Panc1 (cell line): ENCODE results near the gene CAGE1. TPM values are rescaled to one million over a fixed set of nuclear protein-coding genes. Genes with fewer than 3 reads are reported as not detected.

Source experiments
- ATAC-seq: fragments of 200-7000 bp; cut with Tn5 transposase; 2 replicates; pipeline ENCODE4 v1.9.1; 2020; ENCODE audit warnings: mild to moderate bottlenecking, moderate library complexity
- BruUV-seq: library from RNA; stranded (reverse); fragments of 400-500 nt; replicated peaks from 2 replicates; lab custom pipeline; 2021; lab: Mats Ljungman, UMichigan
- CTCF ChIA-PET: fragments of 300-600 bp; sonication (Branson Sonifier 250); formaldehyde crosslinking; loops from one replicate; lab custom pipeline; 2022; ENCODE audit warnings: antibody characterized with exemption; lab: Charles Lee
- POLR2A ChIA-PET: fragments of 300-600 bp; sonication (Branson Sonifier 250); formaldehyde crosslinking; loops from one replicate; lab custom pipeline; 2022; ENCODE audit warnings: antibody characterized with exemption; lab: Charles Lee
- DNase-seq: peaks from one replicate; pipeline ENCODE4 v3.0.0-alpha.2; 2010; ENCODE audit warnings: low read depth, low spot score
- H3K27ac ChIP-seq: 2 replicates; pipeline ENCODE4 v1.5.1; 2011; ENCODE audit warnings: mild to moderate bottlenecking, low read length, inconsistent platforms
- H3K27me3 ChIP-seq: fragments of 200-500 bp; sonication (Bioruptor generic); 2 replicates; pipeline ENCODE4 v1.6.0; 2014; ENCODE audit warnings: low read length, inconsistent platforms; ENCODE audit not compliant: control insufficient read depth, insufficient read depth
- H3K36me3 ChIP-seq: fragments of 200-500 bp; sonication (Bioruptor generic); 2 replicates; pipeline ENCODE4 v1.5.1; 2014; ENCODE audit warnings: inconsistent platforms, mild to moderate bottlenecking, low read length, moderate library complexity; ENCODE audit not compliant: control insufficient read depth, insufficient read depth
- H3K4me1 ChIP-seq: 2 replicates; pipeline ENCODE4 v1.5.1; 2011; ENCODE audit warnings: inconsistent platforms, mild to moderate bottlenecking, low read length, moderate library complexity; ENCODE audit not compliant: control insufficient read depth, insufficient read depth
- H3K4me3 ChIP-seq, 2 experiments: 2 replicates each; pipeline ENCODE4 v1.5.1; 2011 to 2012; ENCODE audit warnings: low read depth in 2 of 2, low read length in 2 of 2, mild to moderate bottlenecking in 2 of 2, inconsistent platforms in 1 of 2, moderate library complexity in 1 of 2
- H3K9me3 ChIP-seq: fragments of 200-500 bp; sonication (Bioruptor generic); 2 replicates; pipeline ENCODE4 v1.5.1; 2014; ENCODE audit warnings: low read depth, mild to moderate bottlenecking, inconsistent platforms, low read length, moderate library complexity; ENCODE audit not compliant: control insufficient read depth, insufficient read depth
- POLR2AphosphoS5 ChIP-seq: IDR thresholded peaks from 2 replicates; pipeline ENCODE4 v1.6.1; 2012; ENCODE audit warnings: mild to moderate bottlenecking, low read depth, low read length, moderate library complexity
- REST ChIP-seq, 2 experiments: IDR thresholded peaks; 2 replicates each; pipeline ENCODE4 v1.6.1; 2011 to 2012; ENCODE audit warnings: low read depth in 2 of 2, control low read depth in 1 of 2, low read length in 1 of 2, mild to moderate bottlenecking in 1 of 2, moderate library complexity in 1 of 2; ENCODE audit not compliant: insufficient read depth in 1 of 2
- SIN3A ChIP-seq: IDR thresholded peaks from 2 replicates; pipeline ENCODE4 v1.6.1; 2012; ENCODE audit warnings: low read depth, mild to moderate bottlenecking, low read length, moderate library complexity, borderline replicate concordance; ENCODE audit not compliant: insufficient read depth
- TCF7L2 ChIP-seq: IDR thresholded peaks from 2 replicates; pipeline ENCODE4 v1.6.1; 2011; ENCODE audit warnings: mild to moderate bottlenecking, low read depth, low read length, inconsistent platforms
- in situ Hi-C: cut with HindIII; loops from 2 replicates; pipeline ENCODE4 v1.10.0; 2016; ENCODE audit warnings: low sequenced_read_pairs, low pct_unique_long_range_greater_than_20kb
- intact Hi-C: fragments of 100-400 bp; cut with micrococcal nuclease; formaldehyde crosslinking; loops from one replicate; pipeline ENCODE4 v1.10.0; 2022; ENCODE audit not compliant: unreplicated experiment
- total RNA-seq: library from RNA; stranded (reverse); gene quantifications from one replicate; pipeline ENCODE4 v1.2.1, GENCODE V29; 2021; ENCODE audit not compliant: unreplicated experiment
- TF ChIP-seq, protein P1 (sequence below): fragments of 450-650 bp; IDR thresholded peaks from 2 replicates; pipeline ENCODE4 v1.5.1; 2017; ENCODE audit warnings: mild to moderate bottlenecking

The CAGE1 gene
- total RNA-seq, 1 experiment from 2014 or later, result not detected

DNA sequence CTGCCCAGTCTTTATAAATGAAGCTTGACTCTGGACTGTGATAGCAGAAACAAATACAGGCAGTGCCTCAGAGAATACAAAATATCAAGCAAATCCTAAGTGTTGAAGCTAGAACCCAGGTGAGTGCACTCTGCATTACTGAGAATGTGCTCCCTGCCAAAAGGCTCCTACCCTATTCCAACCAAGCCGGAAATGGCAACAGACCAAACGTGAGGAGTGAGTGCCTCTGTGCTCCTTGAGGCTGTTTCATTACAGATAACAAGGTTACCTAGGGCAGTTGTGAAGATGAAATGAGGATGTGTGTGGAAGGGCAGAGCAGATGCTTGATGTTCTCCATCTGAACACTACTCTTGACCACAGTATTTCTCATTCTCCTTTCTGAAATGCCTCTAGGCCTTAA lies 105.9 kb downstream of the CAGE1 start:
- intact Hi-C loops (no loop called here), in situ Hi-C loops (no loop called here)
- POLR2A ChIA-PET, result no interaction called here
- H3K4me3 ChIP-seq, result no peak overlapping the region
- ATAC-seq (no peak), DNase-seq (no peak)
- no peak overlapping the region for H3K27ac ChIP-seq
- H3K4me1 ChIP-seq, result no peaks in the 10 kb centered on the region
- H3K9me3 ChIP-seq, result no peaks in the 10 kb centered on the region
- no TSS peak for BruUV-seq
- CTCF ChIA-PET, result interaction anchor here (1.1 kb wide), 1 partner anchor 8 kb away, joined by 3 read pairs; no protein-coding TSS in a partner anchor
- H3K36me3 ChIP-seq, result peaks cover 14% of the 10 kb centered on the region
- no peaks in the 10 kb centered on the region for H3K27me3 ChIP-seq
- TF ChIP-seq, protein P1, sequence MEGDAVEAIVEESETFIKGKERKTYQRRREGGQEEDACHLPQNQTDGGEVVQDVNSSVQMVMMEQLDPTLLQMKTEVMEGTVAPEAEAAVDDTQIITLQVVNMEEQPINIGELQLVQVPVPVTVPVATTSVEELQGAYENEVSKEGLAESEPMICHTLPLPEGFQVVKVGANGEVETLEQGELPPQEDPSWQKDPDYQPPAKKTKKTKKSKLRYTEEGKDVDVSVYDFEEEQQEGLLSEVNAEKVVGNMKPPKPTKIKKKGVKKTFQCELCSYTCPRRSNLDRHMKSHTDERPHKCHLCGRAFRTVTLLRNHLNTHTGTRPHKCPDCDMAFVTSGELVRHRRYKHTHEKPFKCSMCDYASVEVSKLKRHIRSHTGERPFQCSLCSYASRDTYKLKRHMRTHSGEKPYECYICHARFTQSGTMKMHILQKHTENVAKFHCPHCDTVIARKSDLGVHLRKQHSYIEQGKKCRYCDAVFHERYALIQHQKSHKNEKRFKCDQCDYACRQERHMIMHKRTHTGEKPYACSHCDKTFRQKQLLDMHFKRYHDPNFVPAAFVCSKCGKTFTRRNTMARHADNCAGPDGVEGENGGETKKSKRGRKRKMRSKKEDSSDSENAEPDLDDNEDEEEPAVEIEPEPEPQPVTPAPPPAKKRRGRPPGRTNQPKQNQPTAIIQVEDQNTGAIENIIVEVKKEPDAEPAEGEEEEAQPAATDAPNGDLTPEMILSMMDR, result no peak
- TF ChIP-seq SIN3A, result no peak
- TF ChIP-seq POLR2AphosphoS5, result no peak

- in situ Hi-C loops (no loop called here), intact Hi-C loops (no loop called here)
- no peak for ATAC-seq
- H3K27ac ChIP-seq, result no peak overlapping the region
- H3K9me3 ChIP-seq, result no peaks in the 10 kb centered on the region
- no TSS peak for BruUV-seq
- H3K36me3 ChIP-seq, result peaks cover 1% of the 10 kb centered on the region; the same call in 1 of the 2 replicates
- no peaks in the 10 kb centered on the region for H3K4me1 ChIP-seq
- H3K27me3 ChIP-seq, result no peaks in the 10 kb centered on the region
- no peak overlapping the region for H3K4me3 ChIP-seq
- DNase-seq, result no peak
- POLR2A ChIA-PET, result no interaction called here
- CTCF ChIA-PET, result no interaction called here
- TF ChIP-seq TCF7L2, result no peak
- TF ChIP-seq REST (IDR thresholded peaks at IDR 0.05; ENCODE audit: insufficient read depth in 1 of 2, low read depth in 2 of 2, low read length in 1 of 2), result no peak
- no peak for TF ChIP-seq SIN3A
- no peak for TF ChIP-seq POLR2AphosphoS5
- TF ChIP-seq, protein P1, result no peak
Observed at GRCh38 chr6:7282097-7282906, 107.2 kb downstream of the CAGE1 start.

Other genes with a start within 250 kb of the CAGE1 start
- gene SSR1, start 76.5 kb downstream of the CAGE1 start, total RNA-seq, result 119 TPM
- 30.0 TPM for gene RIOK1, start 66 bp upstream of the CAGE1 start, total RNA-seq
- 20.1 TPM for gene DSP, start 151.9 kb upstream of the CAGE1 start, total RNA-seq
- 10.7 TPM for gene SNRNP48, start 200.5 kb upstream of the CAGE1 start, total RNA-seq